CD4-positive, alpha-beta T cell treated with Interleukin-2 at 100 ng/mL for 4 hours (primary cell): Measurements from ENCODE around the gene STAB2.
"Not testable (repeated sequence)": the region's sequence is repeated elsewhere in the genome, so short reads cannot be mapped to it uniquely, and the experiment has no call there.

Source experiments
- DNase-seq: peaks from one replicate; pipeline ENCODE4 v3.0.0-alpha.2; 2020; ENCODE audit warnings: low spot score

STAB2 gene

DNA sequence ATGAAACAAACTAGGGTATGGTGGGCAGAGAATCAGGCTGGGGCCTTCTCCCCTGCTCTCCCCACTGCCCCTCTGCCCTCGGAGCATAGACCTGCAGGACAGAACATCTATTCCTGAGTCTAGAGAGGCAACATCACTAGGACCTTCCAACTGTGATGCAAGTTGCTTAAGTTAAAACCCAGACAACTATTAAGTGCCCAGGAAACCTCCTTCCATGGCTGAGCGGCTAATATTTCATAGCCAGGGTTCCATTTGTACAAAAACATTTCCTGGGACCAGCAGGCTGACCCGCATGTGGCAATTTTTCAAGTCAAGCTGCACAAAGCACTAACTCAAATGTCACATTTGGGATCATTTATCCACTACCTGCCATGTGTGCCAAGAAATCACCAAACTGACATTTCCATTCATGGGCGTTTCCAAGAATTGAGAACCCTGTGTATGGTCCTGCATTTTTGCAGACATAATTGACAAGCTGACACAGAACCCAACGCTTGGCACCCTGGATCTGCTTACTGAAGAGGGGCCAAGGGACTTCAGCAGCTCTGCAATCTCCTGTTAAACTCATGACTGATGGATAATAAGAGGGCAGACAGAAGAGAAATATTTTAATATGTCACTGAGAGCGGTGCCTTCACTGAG lies 221.3 kb downstream of the STAB2 start:
- no peak for DNase-seq

DNA sequence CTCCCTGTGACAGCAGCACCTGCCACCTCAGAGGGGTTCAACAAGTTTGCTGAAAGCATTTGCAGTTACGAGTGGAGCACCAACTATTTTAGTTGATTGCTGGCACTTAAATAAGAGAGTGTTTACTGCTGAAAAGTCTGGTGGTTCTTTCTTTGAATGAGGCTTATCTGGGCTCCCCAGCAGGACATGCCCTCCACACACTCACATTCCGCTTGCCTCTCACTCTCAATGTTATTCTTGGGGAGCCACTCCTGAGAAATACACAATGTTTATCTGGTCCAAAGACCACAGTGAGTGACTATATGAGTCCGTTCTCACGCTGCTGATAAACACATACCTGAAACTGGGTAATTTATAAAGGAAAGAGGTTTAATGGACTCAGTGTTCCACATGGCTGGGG lies 222.1 kb downstream of the STAB2 start:
- DNase-seq, result no peak

DNA sequence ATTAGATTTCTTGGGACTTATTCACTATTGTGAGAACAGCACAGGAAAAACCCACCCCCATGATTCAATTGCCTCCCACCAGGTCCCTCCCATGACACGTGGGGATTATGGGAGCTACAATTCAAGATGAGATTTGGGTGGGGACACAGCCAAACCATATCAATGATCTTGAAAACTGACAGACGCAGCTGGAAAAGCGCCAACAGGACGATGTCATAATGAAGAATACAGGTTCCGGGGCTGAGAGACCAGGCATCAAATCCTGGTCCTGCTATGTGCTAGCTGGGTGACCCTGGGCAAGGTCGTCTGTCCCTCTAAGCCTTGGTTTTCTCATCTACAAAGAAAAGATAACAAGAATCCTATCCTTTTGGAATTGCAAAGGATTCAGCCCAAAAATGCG lies 222.6 kb downstream of the STAB2 start:
- not testable (repeated sequence) for DNase-seq

DNA sequence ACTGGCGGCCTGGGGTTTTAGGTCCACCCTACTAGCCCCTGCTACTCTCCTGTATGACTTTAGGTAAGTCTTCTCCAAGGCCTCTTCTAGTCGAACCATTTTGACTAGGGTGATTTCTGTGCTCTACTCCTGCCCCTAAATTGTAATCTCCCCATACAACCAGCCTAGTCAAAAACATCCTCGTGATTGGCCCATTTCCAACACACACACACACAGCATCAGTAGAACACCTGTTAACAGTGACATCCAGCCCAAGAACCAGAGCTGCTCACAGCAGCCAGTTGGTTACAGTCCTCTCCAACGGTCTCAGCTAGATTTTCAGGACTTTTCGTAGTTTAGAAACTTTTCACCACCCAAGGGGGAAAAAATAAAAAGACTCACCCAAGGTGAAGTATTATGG lies 223.0 kb downstream of the STAB2 start:
- DNase-seq, result no peak

DNA sequence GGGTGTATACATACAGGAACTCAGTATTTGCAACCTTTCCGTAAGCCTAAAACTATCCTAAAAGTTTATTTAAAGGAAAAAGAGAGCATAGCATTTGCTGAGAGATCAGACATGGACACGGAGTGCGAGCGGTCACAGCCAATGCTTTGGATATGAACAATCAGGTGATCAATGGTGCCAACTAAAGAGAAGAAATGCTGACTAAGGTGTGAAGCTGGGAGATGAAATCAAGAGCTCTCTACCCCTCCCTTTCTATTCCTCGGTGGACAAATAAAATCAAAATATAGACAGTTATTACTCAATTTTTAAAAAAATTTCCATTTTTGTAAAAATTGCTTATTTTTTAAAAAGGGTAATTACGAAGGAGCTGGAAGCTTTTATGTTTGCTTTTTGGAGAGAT lies 224.7 kb downstream of the STAB2 start:
- DNase-seq, result no peak

DNA sequence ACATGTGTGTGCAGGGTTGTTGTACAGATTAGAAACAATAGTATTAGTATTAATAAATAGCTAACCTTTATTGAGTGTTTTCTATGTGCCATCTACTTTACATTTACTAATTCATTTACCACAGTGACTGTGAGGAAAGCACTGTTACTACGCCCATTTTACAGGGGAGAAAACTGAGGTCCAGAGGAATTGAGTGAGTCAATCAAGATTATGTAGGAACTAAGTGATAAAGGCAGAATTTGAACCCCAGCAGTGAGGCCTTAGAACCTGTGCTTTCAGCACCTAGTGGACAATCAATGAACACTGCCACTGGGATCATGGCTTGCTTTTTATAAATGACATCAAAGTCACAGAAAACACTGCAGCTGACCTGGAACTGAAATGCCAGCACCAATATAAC lies 225.7 kb downstream of the STAB2 start:
- DNase-seq, result no peak

DNA sequence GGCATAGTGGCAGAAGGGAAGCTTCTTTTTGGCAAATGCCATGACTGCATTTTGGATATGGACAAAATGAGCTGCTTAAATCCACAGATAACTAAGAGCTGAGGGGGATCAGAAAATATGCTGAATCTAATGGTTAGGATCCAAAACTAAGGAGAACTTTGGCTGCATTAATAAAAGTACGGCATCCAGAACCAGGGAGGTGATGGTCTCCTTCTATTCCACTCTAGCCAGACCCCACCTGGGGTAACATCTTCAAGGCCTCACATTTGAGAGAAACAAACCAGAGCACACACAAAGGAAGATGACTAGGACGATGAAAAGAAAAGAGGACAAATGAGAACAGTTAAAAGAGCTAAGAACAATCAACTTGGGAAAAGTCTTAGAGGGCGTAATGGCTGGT lies 226.4 kb downstream of the STAB2 start:
- DNase-seq, result no peak

DNA sequence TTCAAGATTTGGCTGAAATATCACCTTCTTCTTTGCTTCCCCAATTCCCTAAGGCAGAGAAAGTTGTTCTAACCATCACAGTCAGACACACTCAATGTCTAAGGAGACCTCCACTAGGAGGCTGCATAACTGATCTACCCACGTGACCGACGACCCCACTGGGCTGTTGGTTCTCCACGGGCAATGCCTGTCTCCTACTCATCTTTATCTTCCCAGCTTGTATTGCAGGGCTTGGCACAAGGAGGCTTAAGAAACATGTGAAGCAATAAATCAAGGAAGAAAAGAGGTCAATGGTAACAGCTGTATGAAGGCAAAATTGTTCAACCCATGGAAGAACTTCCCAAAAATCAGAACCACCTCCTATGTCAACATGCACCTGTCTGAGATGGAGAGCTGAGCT lies 226.9 kb downstream of the STAB2 start:
- DNase-seq, result no peak

DNA sequence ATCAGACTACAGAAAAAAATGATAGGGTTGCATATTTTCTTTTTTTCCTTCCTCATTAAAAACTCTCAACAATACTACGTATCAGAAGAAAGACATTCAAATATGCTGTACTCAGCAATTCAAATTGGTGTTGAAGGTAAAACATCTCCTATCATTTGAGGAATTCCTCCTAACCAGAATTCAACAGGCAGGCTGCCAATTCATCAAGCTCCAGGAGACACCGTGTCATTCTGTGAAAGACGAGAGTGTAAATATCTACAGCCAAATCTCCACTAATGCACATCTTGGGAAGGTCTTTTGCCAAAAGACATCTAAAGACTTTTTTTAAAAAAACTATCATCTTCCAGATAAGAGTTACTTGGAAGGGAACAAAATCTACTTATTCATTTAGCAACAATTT lies 227.4 kb downstream of the STAB2 start:
- no peak for DNase-seq
